Measurements from ENCODE around the gene ACTL8. TPM values are rescaled to one million over a fixed set of nuclear protein-coding genes. Genes with fewer than 3 reads are reported as not detected.

The ACTL8 gene, protein sequence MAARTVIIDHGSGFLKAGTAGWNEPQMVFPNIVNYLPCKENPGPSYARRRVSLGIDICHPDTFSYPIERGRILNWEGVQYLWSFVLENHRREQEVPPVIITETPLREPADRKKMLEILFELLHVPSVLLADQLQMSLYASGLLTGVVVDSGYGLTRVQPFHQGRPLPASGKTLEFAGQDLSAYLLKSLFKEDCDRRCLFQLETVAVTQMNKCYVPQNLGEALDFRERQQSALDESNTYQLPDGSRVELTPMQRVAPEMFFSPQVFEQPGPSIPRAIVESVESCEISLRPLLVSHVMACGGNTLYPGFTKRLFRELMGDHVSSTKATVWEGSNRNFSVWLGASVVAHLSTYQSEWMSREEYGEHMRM
- not detected for total RNA-seq

DNA sequence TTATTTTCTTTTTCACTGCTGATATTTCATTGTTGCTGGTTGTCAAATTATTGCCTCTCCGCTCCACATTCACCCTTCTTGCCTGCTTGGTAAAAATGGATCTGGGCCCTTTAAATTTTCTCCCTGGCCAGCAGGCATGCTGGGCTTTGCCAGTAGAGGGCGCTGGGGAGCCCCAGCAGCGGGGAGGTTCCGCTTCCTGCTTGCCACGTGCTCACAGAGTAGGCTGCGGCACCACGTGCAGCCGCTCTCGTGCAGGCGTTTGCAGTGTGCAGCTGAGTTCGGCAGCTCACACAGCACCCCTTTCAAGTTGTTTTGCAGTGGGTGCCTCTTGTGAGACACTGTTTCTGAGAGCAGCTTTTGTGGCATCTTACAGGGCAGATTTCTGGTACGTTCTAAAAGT lies at the start of gene ACTL8:
ACTL8 (plus strand) TSS at position 214 of the 400 bp plus-strand sequence. CDS start 67,676 bp downstream, outside the sequence.
- no peak for DNase-seq

DNA sequence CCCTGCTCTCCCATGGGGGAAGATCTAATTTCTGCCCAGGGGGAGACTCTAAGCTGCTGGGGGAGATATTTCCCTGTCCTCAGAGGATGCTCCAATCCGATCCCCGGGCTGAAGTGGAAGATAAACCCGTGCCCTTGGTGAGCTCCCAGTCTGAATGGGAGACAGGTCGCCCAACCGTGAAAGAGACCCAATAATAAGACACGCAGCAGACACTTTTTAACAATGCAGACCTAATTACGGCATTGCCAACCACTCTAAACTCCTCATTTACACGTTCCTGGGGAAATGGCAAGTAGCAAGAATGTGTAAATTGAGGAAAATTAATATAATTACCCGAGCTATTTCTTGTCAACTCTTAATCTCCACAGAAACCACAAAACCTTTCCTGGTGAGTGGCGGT lies 48.7 kb upstream of the ACTL8 start:
- no peak for DNase-seq

DNA sequence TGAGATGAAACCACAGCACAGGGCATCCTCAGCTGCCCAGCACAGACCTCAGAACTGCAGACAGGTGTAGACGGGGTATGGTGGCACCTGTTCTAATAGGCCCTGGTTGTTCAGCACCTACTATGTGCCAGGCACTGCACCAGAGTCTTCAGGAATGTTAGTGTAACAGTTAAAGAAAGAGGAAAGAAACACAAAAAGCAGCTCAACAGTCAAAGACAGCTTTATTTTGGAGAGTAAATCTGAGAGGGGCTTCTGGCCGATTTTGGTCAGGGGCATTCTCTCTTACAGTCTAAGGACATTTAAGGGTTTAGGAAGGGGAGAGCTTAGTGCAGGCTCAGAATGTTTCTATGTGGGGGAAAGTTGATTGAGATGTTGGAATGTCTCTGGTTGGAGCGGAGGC lies 45.2 kb upstream of the ACTL8 start:
- no peak for DNase-seq

DNA sequence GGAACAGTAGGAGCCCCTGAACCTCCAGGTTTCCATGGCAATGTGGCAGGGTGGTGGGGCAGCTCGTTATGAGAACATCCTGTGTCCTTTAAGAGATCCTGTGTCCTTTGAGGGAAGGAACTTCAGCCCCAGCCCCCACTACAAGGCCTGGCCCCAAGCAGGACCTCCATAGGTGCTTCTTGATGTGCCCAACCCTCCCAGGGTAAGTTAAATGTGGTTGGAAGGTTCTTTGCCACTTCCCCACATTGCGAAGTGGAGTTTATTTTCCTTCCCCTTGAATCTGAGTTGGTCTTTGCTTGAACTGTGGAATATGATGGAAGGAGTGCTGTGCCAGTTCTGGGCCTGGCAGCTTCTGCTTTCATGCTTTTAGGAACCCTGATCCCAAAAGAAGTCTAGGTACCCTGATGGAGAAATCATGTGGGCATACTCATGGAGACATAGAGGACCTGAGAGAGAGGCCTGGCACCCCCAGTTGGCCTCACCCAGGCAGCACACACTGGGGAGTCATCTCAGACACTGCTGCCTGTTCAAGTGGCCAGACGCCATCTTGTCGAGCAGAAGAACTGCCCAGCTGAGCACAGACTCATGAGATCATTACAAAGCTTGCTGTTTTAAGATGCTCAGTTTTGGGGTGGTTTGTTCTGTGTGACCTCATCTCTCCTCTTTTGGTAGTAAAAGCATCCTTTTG lies 44.1 kb upstream of the ACTL8 start:
- no peak for DNase-seq

DNA sequence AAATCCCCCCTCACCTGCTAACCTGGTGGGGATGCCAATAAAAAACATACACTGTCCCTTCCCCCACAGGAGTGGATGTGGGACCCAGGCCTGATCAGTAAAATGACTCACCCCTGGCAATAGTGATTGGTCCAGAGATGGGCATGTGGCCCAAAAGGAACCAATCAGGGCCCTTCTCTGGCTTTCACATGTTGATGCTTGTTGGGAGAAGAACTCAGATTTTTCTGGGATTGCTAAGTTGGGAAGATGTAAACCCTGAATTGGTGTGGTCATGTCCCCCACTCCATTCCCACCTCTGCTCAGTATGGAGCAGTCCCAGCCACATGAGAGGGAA lies 43.6 kb upstream of the ACTL8 start:
- no peak for DNase-seq

DNA sequence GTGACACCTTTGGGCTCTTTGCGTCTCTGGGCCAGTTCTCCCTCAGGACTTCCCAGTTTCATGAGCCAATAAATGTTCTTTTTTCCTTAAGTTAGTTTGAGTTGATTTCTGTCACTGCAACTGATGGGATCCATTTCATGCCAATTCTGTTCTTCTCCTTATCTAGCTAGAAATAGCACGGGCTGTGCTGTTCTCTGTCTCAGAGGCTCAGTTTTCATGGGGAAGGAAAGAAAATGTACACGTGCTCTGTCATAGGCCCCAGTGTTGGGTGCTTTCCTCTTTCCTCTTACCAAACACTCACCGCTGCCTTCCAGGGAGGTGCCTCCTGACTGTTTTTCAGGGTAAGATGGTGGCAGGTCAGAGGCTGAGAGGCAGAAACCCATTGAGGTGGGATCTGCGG lies 43.2 kb upstream of the ACTL8 start:
- no peak for DNase-seq

DNA sequence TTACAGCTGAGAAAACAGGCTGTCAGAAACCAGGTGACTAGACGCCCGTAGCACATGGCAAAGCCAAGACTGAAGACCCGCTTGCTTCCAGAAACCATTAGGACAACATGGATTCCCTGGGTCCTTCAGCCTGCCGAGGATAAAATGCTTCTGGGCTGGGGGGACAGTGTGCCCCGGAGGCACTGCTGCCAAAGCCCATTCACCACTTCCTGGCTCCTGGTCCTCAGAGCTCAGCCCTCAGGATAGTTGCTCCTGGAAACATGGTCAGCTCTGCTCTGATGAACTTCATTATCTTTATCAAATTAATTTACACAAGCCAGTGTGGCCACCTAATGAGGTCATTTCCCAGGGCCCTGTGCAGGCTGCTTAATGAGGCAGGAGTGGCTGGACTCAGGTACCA lies 41.1 kb upstream of the ACTL8 start:
- no peak for DNase-seq

DNA sequence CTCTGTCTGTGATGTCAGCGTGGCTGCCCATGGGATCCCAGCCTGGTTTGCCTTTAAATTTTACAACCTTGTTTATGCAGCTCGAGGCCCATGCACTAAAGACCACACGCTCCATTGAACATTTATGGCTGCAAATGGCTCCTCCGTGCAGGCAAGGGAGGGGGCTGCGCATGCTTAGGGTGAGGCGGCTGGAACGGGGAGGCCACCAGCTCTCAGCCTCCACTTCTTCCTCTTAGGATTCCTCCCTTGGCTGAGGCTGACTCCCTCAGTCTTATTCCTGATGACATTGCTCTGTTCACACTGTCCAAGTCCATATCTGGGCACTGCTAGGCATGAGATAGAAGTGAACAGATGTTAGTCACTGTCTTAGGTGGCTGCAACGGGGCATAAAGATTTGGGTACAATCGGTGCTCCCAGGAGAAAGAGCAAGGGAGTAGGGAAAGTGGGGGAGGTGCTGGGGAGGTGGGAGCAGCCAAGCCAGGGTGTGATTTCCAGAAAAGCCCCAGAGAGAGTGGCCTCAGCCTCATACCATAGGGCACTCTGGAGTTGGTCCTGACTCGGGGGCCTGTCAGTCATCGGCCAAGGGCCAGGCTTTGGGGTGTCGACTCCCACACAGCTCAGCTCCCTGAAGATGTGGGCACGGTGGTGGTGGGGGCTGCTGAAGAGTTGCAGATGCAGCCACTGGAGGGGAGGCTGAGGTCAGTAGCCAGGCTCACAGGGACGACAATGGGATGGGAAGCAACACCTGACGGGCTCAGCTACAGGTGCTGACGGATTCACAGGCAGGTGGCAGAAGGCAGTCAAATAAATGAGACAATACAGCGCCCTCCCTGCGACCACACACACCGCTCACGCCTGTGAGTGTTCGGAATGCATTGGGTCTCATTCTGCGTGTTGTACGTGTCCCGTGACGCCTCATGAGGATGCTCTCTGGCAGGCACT lies 37.3 kb upstream of the ACTL8 start:
- DNase-seq: no peak

DNA sequence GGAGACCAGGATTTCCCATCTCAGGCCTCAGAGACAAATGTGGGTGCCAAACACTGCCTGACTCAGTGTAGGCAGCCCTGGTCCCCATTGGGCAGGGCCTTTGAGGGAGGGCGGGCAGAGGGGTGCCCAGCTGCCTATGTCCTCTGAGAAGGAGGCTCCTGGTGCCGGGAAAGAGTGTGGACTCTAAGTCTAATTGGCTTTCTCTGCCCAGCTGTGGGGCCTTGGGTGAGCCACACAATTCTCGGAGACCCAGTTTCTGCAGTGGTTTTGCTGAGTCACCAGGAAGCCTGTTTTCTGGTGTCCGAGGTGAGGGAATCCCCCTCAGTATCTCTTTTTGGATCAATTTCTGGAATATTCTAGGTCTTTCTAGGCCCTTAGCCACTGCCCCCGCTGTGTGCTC lies 35.3 kb upstream of the ACTL8 start:
- DNase-seq: no peak

DNA sequence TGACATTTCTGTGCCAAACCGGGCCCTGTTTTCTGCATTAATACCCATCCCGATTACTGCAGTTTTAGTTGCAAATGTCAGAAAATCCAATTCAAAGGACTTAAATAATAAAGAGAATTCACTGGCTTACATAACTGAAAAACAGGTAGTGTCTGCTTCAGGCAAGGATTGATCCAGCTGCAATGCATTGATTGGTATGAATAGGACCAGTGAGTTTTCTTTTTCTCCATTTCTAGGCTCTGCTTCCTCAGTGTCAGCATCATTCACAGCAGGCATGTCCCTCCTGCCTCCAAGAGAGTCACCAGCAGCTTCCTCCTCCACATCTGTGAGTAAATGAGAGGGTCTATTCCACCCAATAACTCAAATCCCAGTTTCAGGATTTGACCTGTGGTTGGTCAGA lies 33.7 kb upstream of the ACTL8 start:
- no peak for DNase-seq

DNA sequence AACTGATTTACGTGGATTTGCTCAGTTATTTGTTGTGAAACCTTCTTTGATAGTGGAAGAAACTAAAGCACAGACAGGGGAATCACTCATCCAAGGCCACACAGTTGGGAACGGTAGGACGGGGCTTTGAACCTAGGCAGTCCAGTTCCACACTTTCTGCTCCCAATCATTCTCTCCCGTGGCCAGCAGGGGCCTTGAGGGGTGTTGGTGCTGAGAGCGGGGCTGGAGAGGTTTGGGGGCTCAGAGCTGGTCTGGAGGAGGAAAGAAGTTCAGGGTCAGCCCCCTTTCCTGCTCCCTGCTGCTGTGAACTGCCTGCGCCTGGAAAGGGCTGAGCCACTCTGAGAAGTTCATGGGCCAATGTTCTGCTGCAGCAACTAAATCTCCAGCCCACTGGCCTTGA lies 31.4 kb upstream of the ACTL8 start:
- no peak for DNase-seq

DNA sequence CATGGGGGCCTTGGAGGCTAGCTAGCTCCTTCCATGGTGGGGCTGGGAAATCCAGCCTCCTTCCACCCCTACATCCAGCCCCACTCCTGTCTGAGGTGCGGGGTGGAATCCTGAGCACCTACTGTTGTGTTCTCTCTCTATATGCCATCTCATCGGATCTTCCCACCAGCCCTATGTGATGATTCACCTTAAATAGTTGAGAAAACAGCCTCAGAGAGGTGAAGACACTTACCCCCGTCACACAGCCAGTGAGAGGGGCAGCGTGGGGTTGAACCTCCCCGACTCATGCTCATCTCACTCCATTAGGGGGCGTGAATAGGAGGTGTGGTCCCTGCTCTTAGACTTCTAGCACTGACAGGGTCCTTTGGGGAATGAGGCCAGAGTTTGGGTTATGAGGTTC lies 31.0 kb upstream of the ACTL8 start:
- no peak for DNase-seq

DNA sequence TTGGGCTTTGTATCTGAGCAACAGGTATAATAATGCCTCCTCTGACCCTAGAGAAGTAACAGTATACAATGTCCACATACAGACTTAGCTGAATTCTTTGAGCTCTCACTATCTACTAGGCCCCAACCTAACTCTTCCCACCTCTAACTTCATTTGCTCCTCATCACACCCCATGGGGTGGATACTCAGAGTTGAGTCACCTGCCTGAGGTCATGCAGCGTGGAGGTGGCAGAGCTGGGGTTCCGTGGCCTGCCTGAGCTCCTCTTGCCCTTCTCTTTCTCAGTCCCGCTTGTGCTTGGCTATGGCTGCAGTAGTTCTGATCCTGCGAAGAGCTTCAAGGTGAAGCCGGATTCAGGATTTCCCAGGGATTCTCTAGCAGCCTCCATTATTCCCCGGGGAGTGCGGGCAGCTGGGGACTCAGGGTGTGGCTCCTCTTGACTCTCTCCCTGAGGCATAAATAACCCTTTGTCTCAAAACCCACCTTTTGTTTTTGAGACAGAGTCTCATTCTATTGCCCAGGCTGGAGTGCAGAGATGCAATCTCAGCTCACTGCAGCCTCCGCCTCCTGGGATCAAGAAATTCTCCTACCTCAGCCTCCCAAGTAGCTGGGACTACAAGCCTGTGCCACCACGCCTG lies 29.9 kb upstream of the ACTL8 start:
- DNase-seq: no peak

DNA sequence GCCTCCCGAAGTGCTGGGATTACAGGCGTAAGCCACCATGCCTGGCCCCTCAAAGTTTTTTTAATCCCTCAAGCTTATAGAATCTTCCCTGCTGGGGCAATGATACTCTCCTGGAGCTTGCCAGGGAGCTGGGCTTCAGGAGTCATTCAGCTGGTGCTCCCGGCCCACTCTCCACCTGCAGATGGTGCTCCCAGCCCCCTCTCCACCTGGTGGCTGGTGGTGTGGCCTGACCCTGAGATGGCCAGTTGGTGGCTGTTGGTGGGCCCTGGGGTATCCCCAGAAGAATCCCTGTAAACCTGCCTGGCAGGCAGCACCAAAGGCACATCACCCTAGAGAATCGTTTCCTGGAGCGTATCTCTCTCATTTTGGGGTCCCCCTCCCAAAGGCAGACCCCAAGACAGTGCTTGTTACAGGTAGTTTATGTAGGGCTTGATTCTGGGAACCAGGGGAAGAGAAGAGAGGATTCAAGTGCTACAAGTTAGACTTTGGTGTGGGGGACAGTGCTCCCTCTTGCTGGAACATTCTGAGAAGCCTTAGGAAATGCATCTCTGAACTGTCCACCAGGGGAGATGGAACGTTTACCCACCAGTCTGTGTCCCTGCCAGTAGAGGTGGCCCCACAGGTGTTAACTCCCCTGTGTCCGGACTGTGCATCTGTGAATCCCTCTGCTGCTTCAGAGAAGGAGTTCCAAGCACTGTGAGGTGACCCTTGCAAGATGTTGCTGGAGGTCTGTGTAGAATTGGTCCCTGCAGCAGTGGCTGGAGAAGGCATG lies 29.1 kb upstream of the ACTL8 start:
- DNase-seq: no peak

DNA sequence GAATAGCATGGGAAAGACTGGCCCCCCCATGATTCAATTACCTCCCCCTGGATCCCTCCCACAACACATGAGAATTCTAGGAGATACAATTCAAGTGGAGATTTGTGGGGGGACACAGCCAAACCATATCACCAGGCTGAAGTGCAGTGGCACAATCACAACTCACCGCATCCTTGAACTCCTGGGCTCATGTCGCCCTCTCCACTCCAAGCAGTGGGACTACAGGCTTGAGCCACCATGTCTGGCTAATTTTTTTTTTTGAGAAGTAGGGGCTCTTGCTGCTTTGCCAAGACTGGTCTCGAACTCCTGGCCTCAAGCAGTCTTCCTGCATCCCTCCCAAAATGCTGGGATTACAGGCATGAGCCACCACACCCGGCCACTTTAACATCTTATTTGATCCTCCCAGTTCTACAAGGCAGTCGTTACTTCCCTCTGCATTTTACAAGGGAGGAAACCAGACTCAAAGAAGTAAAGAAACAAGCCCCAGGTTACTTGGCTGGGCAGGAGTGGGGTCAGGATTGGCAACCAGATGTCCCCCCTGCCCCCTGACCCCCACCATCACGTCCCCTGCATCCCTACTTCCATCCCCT lies 26.9 kb upstream of the ACTL8 start:
- no peak for DNase-seq

DNA sequence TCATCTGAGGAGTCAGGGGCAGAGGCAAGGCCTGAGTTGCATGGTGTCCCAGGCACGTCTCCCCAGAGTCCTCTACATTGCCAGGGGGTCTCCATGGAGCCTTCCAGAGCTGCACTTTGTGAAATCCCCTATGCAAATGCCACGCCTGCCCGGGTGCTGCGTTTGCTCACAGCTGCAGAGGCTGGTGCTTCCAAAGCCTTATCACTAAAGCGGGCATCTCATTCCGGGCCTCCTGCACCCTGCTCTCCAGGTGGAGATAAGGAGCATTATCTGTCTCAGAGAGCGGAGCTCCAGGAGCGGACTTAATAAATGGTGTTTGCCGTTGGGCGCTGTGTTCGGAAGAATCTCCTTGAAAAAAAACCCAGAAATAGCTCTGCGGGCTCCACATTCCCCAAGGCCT lies 25.9 kb upstream of the ACTL8 start:
- DNase-seq: no peak

DNA sequence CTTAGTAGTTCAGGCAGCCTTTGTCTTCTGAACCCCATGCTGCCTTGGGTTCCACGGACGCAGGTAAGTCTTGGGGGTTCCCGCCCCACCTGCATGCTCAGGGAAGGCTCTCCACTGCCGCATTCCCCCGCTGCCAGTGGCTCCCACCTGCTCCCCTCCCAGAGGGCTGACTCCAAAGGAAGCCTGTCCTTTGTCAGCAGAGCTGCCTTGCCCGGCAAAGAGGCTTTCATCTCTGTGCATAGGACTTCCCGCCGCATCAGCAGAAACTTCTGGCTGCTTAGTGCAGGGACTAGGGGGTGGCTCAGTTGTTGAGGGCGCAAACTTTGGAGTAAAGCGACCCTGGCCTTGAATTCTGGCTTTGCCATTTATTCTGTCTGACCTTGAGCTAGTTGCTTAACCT lies 25.2 kb upstream of the ACTL8 start:
- DNase-seq: no peak

DNA sequence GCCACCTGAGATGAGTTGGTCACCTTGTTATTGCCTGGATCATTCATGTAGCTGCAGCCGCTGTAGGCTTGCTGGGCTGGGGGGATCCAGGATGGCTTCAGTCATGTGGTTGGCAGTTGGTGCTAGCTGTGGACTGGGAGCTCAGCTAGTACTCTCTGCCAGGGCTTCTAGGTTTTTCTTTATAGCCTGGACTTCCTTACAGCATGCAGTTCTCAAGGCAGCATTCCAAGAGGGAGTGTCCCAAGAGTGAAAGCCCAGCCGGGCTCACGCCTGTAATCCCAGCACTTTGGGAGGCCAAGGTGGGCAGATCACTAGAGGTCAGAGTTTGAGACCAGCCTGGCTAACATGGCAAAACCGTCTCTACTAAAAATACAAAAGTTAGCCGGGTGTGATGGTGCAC lies 23.7 kb upstream of the ACTL8 start:
- no peak for DNase-seq

DNA sequence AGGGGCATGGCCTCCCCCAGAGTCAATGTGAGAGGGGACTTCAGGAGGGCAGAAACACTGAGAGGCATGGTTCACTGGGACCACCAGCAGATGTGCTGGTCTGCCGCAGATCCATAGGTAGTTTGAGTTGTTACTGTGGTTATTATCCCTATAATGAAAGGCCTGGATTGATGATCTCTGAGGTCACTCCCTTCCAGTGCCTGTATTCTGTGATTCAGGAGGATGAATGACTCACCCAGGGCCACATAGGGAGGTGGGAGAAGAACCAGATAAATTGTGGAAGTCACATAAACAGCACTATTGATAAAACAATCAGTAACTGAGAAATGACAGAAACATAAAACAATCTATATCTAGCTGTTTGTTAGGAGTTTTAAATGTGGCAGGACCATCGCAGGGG lies 22.7 kb upstream of the ACTL8 start:
- DNase-seq: no peak

DNA sequence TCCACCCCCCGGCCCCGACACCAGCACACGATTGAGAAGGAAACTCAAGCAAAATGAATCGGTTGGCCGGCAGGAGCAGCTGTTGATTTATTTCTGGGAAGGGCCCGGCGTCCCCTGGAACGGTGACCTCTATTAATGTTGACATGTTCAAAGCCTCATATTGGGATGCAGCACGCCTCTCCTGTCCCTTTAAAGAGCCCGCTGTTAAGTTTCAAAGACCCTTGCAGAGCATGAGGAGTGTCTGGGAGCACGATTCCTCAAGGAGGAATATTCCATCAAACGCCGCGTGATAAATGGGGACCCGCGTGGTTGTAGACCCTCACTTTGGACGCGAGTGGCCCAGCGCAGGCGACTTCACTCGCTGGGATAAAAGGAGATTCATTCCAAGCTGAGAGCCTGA lies 21.5 kb upstream of the ACTL8 start:
- no peak for DNase-seq

DNA sequence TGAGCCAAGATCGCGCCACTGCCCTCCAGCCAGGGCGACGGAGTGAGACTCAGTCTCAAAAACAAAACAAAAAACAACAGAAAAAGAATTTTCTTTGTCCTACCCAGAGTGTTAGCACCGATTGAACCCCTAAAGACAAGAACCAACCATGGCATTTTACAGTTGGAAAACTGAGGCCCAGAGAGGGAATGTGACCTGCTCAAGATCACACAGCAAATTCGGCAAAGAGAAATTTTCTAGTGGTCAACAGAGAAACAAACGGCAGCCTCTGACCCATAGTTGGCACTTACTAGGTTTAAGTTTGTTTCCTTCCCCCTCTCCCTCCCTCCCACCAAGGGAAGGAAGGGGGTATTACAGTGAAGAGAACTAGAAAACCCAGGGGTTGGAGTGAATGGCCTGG lies 20.5 kb upstream of the ACTL8 start:
- no peak for DNase-seq

All from skin of body (tissue), 2 donors.